ENCODE results near the gene MAP1S.
A peak's percentile ranks its signal among the peaks of the same experiment; 100 is the strongest.

MAP1S gene

DNA sequence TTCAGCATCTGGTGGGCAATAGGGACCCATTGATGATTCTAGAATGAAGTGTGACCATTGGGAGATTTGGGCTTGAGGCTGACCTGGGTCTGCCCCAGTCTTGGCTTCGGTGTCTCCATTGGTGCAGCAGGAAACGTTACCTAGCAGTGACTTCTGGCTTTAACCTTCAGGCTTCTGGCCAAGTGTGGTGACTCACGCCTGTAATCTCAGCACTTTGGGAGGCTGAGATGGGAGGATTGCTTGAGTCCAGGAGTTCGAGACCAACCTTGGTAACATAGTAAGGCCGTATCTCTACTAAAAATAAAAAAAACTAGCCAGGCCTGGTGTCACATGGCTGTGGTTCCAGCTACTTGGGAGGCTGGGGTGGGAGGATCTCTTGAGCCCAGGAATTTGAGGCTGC, 39.2 kb downstream of the MAP1S start:
- no peak overlapping the region for H3K4me3 ChIP-seq (ENCODE audit: low read depth, low read length)
- TF ChIP-seq CTCF (IDR thresholded peaks at IDR 0.05; ENCODE audit: insufficient read depth, low read depth, low read length, missing control alignments) = no peak
- DNase-seq (ENCODE audit: low read depth) = no peak

DNA sequence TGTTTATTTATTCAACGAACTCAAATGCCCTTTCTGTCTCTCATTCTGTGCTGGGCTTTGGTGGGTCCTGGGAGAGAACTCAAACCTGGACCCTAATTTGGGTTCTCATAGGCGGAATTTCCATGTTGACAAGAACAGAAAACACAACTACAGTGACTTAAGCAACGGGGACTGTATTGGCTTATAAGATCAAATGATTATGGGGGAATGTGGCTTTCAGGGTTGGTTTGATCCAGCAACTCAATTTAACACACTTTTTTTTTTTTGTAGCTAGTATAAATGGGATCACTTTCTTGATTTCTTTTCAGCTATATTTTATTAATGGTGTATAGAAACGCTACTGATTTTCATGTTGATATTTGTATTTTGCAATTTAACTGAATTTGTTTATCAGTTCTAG, 41.9 kb downstream of the MAP1S start:
- TF ChIP-seq CTCF (IDR thresholded peaks at IDR 0.05; ENCODE audit: insufficient read depth, low read depth, low read length, missing control alignments) = no peak
- DNase-seq (ENCODE audit: low read depth) = no peak
- no peak overlapping the region for H3K4me3 ChIP-seq (ENCODE audit: low read depth, low read length)

- no peak for TF ChIP-seq CTCF (IDR thresholded peaks at IDR 0.05; ENCODE audit: insufficient read depth, low read depth, low read length, missing control alignments)
- no peak overlapping the region for H3K4me3 ChIP-seq (ENCODE audit: low read depth, low read length)
- peak; percentile 64 for DNase-seq (ENCODE audit: low read depth)
These were observed 43.4 kb downstream of the MAP1S start for GRCh38 chr19:17762505-17763229.

DNA sequence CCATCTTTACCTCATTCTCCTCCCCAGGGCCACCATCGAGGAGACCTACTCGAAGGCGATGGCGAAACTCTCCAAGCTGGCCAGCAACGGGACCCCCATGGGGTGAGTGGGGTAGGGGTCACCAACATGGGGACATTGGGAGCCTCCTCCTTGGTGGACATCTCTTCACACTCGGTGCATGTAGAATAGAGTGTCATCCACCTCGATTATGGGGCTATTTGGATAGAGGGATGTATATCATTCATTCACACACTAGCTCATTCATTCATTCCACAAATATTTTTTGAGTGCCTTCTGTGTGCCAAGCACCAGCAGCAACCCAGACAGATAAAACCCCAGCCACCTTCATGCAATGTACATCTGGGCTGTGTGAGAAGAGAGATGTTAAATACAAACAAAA, 45.1 kb downstream of the MAP1S start:
- no peak for DNase-seq (ENCODE audit: low read depth)
- no peak overlapping the region for H3K4me3 ChIP-seq (ENCODE audit: low read depth, low read length)
- no peak for TF ChIP-seq CTCF (IDR thresholded peaks at IDR 0.05; ENCODE audit: insufficient read depth, low read depth, low read length, missing control alignments)

- no peak overlapping the region for H3K4me3 ChIP-seq (ENCODE audit: low read depth, low read length)
- TF ChIP-seq CTCF (IDR thresholded peaks at IDR 0.05; ENCODE audit: insufficient read depth, low read depth, low read length, missing control alignments) = no peak
- DNase-seq (ENCODE audit: low read depth) = peak; percentile 49
These were observed 45.9 kb downstream of the MAP1S start for GRCh38 chr19:17765069-17765618.

GRCh38 chr19:17766543-17767131, 47.4 kb downstream of the MAP1S start:
- no peak overlapping the region for H3K4me3 ChIP-seq (ENCODE audit: low read depth, low read length)
- DNase-seq (ENCODE audit: low read depth) = peak; percentile 88
- TF ChIP-seq CTCF (IDR thresholded peaks at IDR 0.05; ENCODE audit: insufficient read depth, low read depth, low read length, missing control alignments) = peak; percentile 96
